Lung (tissue), 12 donors: ENCODE results near the gene FLACC1. TPM values are rescaled to one million over a fixed set of nuclear protein-coding genes. Genes with fewer than 3 reads are reported as not detected.

Experiments used
- ATAC-seq: fragments of 200-7000 bp; cut with Tn5 transposase; one replicate; pipeline ENCODE4 v1.9.1; 2020; ENCODE audit warnings: moderate number of reproducible peaks; ENCODE audit not compliant: insufficient read depth, low FRiP score
- DNase-seq, 3 donors: peaks; one replicate each; pipeline ENCODE4 v3.0.0-alpha.2; 2013 to 2017
- H3K27ac ChIP-seq, 2 donors: one replicate each; pipeline ENCODE4 v1.5.1; 2013; ENCODE audit warnings: mild to moderate bottlenecking in 2 of 2, moderate library complexity in 2 of 2, control low read depth in 1 of 2, inconsistent platforms in 1 of 2, low read depth in 1 of 2, low read length in 1 of 2
- H3K27me3 ChIP-seq, 3 donors: one replicate each; pipeline ENCODE4 v1.5.1; 2013; ENCODE audit warnings: low read length in 2 of 3; ENCODE audit not compliant: control insufficient read depth in 3 of 3, insufficient read depth in 3 of 3
- H3K36me3 ChIP-seq, 4 donors: one replicate each; pipeline ENCODE4 v1.5.1; 2013; ENCODE audit warnings: low read length in 4 of 4, mild to moderate bottlenecking in 1 of 4, moderate library complexity in 1 of 4; ENCODE audit not compliant: control insufficient read depth in 4 of 4, insufficient read depth in 4 of 4
- H3K4me1 ChIP-seq, 5 donors: one replicate each; pipeline ENCODE4 v1.5.1; 2013; ENCODE audit warnings: low read length in 5 of 5, mild to moderate bottlenecking in 2 of 5, moderate library complexity in 1 of 5; ENCODE audit not compliant: control insufficient read depth in 5 of 5, insufficient read depth in 5 of 5
- H3K4me3 ChIP-seq: one replicate; pipeline ENCODE4 v1.5.1; 2013; ENCODE audit warnings: mild to moderate bottlenecking, control low read depth, moderate library complexity
- H3K9ac ChIP-seq, 2 donors: one replicate each; pipeline ENCODE4 v1.5.1; 2013; ENCODE audit warnings: low read length in 2 of 2, control low read depth in 1 of 2; ENCODE audit not compliant: insufficient read depth in 1 of 2
- H3K9me3 ChIP-seq, 4 donors: one replicate each; pipeline ENCODE4 v1.5.1; 2013; ENCODE audit warnings: low read length in 3 of 4, mild to moderate bottlenecking in 1 of 4, moderate library complexity in 1 of 4; ENCODE audit not compliant: control insufficient read depth in 4 of 4, insufficient read depth in 3 of 4
- CTCF ChIP-seq: IDR thresholded peaks from 2 replicates; pipeline ENCODE4 v1.5.1; 2012; ENCODE audit warnings: mild to moderate bottlenecking; ENCODE audit errors: control extremely low read depth, extremely low read depth
- WGBS, 2 donors: extraction: QIAGEN DNeasy Blood & Tissue Kit; methylation state at CpG; one replicate each; pipeline ENCODE4 v1.1.7; 2013; 5-methylcytosine and 5-hydroxymethylcytosine counted together
- polyA plus RNA-seq, 2 donors: library from polyadenylated mRNA; stranded (reverse); fragments of 200-250 nt; gene quantifications; one replicate each; pipeline ENCODE4 v1.2.1, GENCODE V29; 2013
- total RNA-seq, 2 donors: library from RNA; depleted of rRNA in 1 of 2; stranded (reverse); fragments of >200 nt in 1 of 2; gene quantifications; one replicate each; pipeline ENCODE4 v1.2.1, GENCODE V29; 2014 to 2021
- donor health status: control.
- donor health status: control.
- donor health status: Bipolar disorder and iron deficiency.
- donor health status: healthy.
- donor health status: DM: yes; HTN: yes; CAD: no.

FLACC1 gene
- total and polyA plus RNA-seq, 4 donors: 1.0 to 8.6 (median 4.9) TPM

GRCh38 chr2:201257381-201257955, 99.7 kb downstream of the FLACC1 start:
- Histone ChIP-seq H3K27me3 (no peaks in the 10 kb centered on the region), H3K9me3 (no peaks in the 10 kb centered on the region), H3K27ac (peak overlapping the region in 1 of 2 donors; percentile 97), H3K9ac (peak overlapping the region; percentile 83 to 97), H3K4me3 (no peak overlapping the region), H3K4me1 (peaks cover 0 to 15% (median 3%) of the 10 kb centered on the region in 5 donors), H3K36me3 (no peaks in the 10 kb centered on the region)
- 9 to 27% methylated on average over 12 of the region's 12 CpGs for WGBS, 2 donors
- DNase-seq (peak in 1 of 3 donors; percentile 16), ATAC-seq (peak; percentile 53)
- TF ChIP-seq CTCF: no peak

GRCh38 chr2:201256082-201256481, 101.1 kb downstream of the FLACC1 start:
- ATAC-seq (no peak), DNase-seq (no peak)
- Histone ChIP-seq H3K4me1 (peaks cover 0 to 13% (median 3%) of the 10 kb centered on the region in 5 donors), H3K9ac (no peak overlapping the region), H3K9me3 (no peaks in the 10 kb centered on the region), H3K4me3 (no peak overlapping the region), H3K27ac (peak overlapping the region in 1 of 2 donors; percentile 2), H3K36me3 (no peaks in the 10 kb centered on the region), H3K27me3 (no peaks in the 10 kb centered on the region)
- TF ChIP-seq CTCF: no peak
- 97% methylated on average over 3 of the region's 3 CpGs for WGBS, 2 donors

GRCh38 chr2:201255408-201256033, 101.6 kb downstream of the FLACC1 start:
- H3K4me3 ChIP-seq: no peak overlapping the region
- DNase-seq (no peak), ATAC-seq (no peak)
- no peaks in the 10 kb centered on the region for H3K27me3 ChIP-seq
- TF ChIP-seq CTCF: no peak
- H3K36me3 ChIP-seq: no peaks in the 10 kb centered on the region
- no peaks in the 10 kb centered on the region for H3K9me3 ChIP-seq
- peaks cover 0 to 13% (median 3%) of the 10 kb centered on the region in 5 donors for H3K4me1 ChIP-seq
- 98 to 100% methylated on average over 3 of the region's 3 CpGs for WGBS, 2 donors
- H3K27ac ChIP-seq: no peak overlapping the region
- no peak overlapping the region for H3K9ac ChIP-seq
